Measurements from ENCODE around the gene FBXW2. TPM values are rescaled to one million over a fixed set of nuclear protein-coding genes. Genes with fewer than 3 reads are reported as not detected.

Gene FBXW2
- total RNA-seq, 1 donor from 2014 or later: 24.0 TPM

- H3K4me3 ChIP-seq (ENCODE audit: low read depth, low read length): no peak overlapping the region
- no peak for TF ChIP-seq CTCF (conservative IDR thresholded peaks at IDR 0.05; ENCODE audit: low read depth, low read length)
- DNase-seq (ENCODE audit: low read depth): no peak
These were observed 12.8 kb downstream of the FBXW2 start for GRCh38 chr9:120780367-120780766.

- no peak for DNase-seq (ENCODE audit: low read depth)
- H3K4me3 ChIP-seq (ENCODE audit: low read depth, low read length): no peak overlapping the region
These were observed 14.0 kb downstream of the FBXW2 start for GRCh38 chr9:120779227-120779626.

GRCh38 chr9:120778758-120779157 lies 14.5 kb downstream of the FBXW2 start:
- no peak for DNase-seq (ENCODE audit: low read depth)
- H3K4me3 ChIP-seq (ENCODE audit: low read depth, low read length): no peak overlapping the region
- no peak for TF ChIP-seq CTCF (conservative IDR thresholded peaks at IDR 0.05; ENCODE audit: low read depth, low read length)

More at GRCh38 chr9:120779227-120779626, 14.0 kb downstream of the FBXW2 start:
- no peak for TF ChIP-seq CTCF (conservative IDR thresholded peaks at IDR 0.05; ENCODE audit: low read depth, low read length)

GRCh38 chr9:120777229-120777628 lies 16.0 kb downstream of the FBXW2 start:
- DNase-seq (ENCODE audit: low read depth): no peak
- no peak overlapping the region for H3K4me3 ChIP-seq (ENCODE audit: low read depth, low read length)
- no peak for TF ChIP-seq CTCF (conservative IDR thresholded peaks at IDR 0.05; ENCODE audit: low read depth, low read length)

- no peak for DNase-seq (ENCODE audit: low read depth)
- no peak for TF ChIP-seq CTCF (conservative IDR thresholded peaks at IDR 0.05; ENCODE audit: low read depth, low read length)
- no peak overlapping the region for H3K4me3 ChIP-seq (ENCODE audit: low read depth, low read length)
These were observed 16.4 kb downstream of the FBXW2 start for GRCh38 chr9:120776788-120777187.

- no peak for TF ChIP-seq CTCF (conservative IDR thresholded peaks at IDR 0.05; ENCODE audit: low read depth, low read length)
- H3K4me3 ChIP-seq (ENCODE audit: low read depth, low read length): no peak overlapping the region
- DNase-seq (ENCODE audit: low read depth): no peak
These were observed 17.4 kb downstream of the FBXW2 start for GRCh38 chr9:120775859-120776258.

- peak; percentile 14 for TF ChIP-seq CTCF (conservative IDR thresholded peaks at IDR 0.05; ENCODE audit: low read depth, low read length)
- DNase-seq (ENCODE audit: low read depth): no peak
- no peak overlapping the region for H3K4me3 ChIP-seq (ENCODE audit: low read depth, low read length)
These were observed 18.5 kb downstream of the FBXW2 start for GRCh38 chr9:120774719-120775118.

Measured in epithelial cell of proximal tubule (primary cell).